Measurements from ENCODE around the gene ITPRID1.
"Not testable (repeated sequence)": the region's sequence is repeated elsewhere in the genome, so short reads cannot be mapped to it uniquely, and the experiment has no call there.

ITPRID1 gene

DNA sequence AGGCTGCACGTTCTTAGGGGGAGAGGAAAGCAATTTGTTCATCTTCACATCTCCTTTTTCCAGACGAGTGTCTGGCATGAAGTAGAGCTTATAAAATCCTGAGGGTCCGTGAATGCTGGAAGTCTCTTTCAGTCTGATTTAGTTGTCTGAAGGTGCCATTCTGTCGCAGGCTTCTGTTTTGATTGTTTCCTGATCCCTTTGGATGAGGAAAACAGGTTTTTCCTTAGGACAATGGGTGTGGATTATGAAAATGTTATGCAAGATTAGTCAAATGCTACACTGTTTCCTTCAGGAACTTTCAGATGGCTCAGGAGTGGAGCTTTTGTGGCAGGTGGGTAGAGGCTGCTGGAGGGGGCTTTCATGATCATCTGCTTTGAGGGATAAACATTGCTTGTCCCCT is at the start of gene ITPRID1:
Gene ITPRID1 (plus strand): TSS at position 301 of the 400 bp plus-strand sequence. CDS start 38,935 bp downstream, outside the sequence.
- no peak within 1 kb of the TSS for H3K27ac ChIP-seq (ENCODE audit: low read length)
- no peaks in the 10 kb centered on the region for H3K27me3 ChIP-seq (ENCODE audit: control insufficient read depth, insufficient read depth, low read length)
- H3K36me3 ChIP-seq (ENCODE audit: control insufficient read depth, low read depth, low read length), result no peaks in the 10 kb centered on the region
- no peak within 1 kb of the TSS for H3K4me3 ChIP-seq (ENCODE audit: low read length)
- H3K4me1 ChIP-seq (ENCODE audit: control insufficient read depth, low read depth, low read length), result no peaks in the 10 kb centered on the region
- no peak within 1 kb of the TSS for H3K9ac ChIP-seq (ENCODE audit: low read length)
- H3K9me3 ChIP-seq (ENCODE audit: control insufficient read depth, low read depth, low read length), result no peaks in the 10 kb centered on the region

DNA sequence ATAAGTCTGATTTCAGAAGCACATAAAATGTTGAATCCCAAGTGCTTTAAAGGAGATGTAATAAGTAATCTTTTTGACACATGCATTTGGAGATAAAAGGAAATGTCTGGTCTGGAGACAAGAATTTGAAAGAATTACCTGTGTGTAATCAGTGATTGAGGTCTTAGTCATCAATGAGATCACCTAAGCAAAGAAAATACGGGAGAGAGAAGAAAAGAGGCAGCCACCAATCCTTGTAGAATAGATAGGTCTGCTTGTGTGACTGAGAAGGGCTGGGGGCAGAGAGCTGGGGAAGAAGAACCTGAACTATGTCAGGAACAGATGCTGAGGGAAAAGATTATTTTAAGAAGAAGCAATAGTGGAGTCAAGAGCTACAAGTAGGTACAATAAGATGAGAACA is 49.3 kb upstream of the ITPRID1 start:
- peaks cover 39% of the 10 kb centered on the region for H3K27me3 ChIP-seq (ENCODE audit: control insufficient read depth, insufficient read depth, low read length)
- H3K36me3 ChIP-seq (ENCODE audit: control insufficient read depth, low read depth, low read length), result no peaks in the 10 kb centered on the region
- no peaks in the 10 kb centered on the region for H3K9me3 ChIP-seq (ENCODE audit: control insufficient read depth, low read depth, low read length)
- no peak overlapping the region for H3K27ac ChIP-seq (ENCODE audit: low read length)
- no peak overlapping the region for H3K4me3 ChIP-seq (ENCODE audit: low read length)
- H3K4me1 ChIP-seq (ENCODE audit: control insufficient read depth, low read depth, low read length), result peaks cover 31% of the 10 kb centered on the region
- no peak overlapping the region for H3K9ac ChIP-seq (ENCODE audit: low read length)

DNA sequence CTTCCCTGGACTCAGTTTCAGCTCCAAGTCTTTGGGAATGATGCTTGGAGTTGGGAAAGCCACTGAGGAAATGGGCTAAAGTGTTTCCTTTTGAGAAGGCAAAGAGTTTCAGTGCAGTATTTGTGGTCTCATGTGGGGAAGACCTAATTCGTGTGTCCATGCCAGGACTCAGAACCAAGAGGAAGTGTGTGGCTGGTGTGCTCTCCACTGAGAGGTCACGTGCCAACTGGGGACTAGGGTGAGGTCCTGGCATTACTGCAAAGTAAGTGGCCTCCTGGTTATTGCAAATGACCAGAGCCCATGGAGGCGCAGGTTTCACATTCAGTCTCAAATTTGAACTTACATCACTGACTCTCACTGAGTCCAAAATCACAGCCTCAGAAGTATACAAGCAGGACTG is 48.6 kb upstream of the ITPRID1 start:
- Histone ChIP-seq H3K9me3 (ENCODE audit: control insufficient read depth, low read depth, low read length) (no peaks in the 10 kb centered on the region), H3K36me3 (ENCODE audit: control insufficient read depth, low read depth, low read length) (no peaks in the 10 kb centered on the region), H3K4me1 (ENCODE audit: control insufficient read depth, low read depth, low read length) (peaks cover 31% of the 10 kb centered on the region), H3K4me3 (ENCODE audit: low read length) (no peak overlapping the region), H3K9ac (ENCODE audit: low read length) (no peak overlapping the region), H3K27me3 (ENCODE audit: control insufficient read depth, insufficient read depth, low read length) (peaks cover 35% of the 10 kb centered on the region), H3K27ac (ENCODE audit: low read length) (peak overlapping the region; percentile 11)

GRCh38 chr7:31466036-31466435 is 47.9 kb upstream of the ITPRID1 start:
- H3K27ac ChIP-seq (ENCODE audit: low read length), result peak overlapping the region; percentile 46
- peaks cover 30% of the 10 kb centered on the region for H3K27me3 ChIP-seq (ENCODE audit: control insufficient read depth, insufficient read depth, low read length)
- H3K9ac ChIP-seq (ENCODE audit: low read length), result peak overlapping the region; percentile 13
- H3K9me3 ChIP-seq (ENCODE audit: control insufficient read depth, low read depth, low read length), result no peaks in the 10 kb centered on the region
- H3K4me1 ChIP-seq (ENCODE audit: control insufficient read depth, low read depth, low read length), result peaks cover 31% of the 10 kb centered on the region
- H3K36me3 ChIP-seq (ENCODE audit: control insufficient read depth, low read depth, low read length), result no peaks in the 10 kb centered on the region
- H3K4me3 ChIP-seq (ENCODE audit: low read length), result peak overlapping the region; percentile 31

DNA sequence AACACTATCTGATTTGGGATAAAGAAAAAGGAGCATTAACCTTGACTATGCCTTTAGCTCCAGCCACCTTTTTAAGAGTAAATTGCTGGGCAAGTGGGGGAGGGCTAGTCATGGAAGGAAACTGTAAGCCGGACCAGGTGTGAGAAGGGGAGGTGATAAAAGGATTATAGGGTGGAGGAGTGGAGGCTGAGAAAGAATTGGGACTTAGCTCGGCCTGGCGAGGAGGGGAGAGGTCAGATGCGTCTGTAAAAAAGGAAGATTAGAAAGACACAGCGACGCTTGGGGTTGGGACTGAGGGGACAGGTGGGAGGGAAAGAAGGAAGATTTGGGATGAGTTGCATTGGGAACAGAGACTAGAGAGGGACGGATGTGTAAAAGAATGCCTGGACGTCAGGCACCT is 43.0 kb upstream of the ITPRID1 start:
- not testable (repeated sequence) for H3K9ac ChIP-seq (ENCODE audit: low read length); H3K36me3 ChIP-seq (ENCODE audit: control insufficient read depth, low read depth, low read length); H3K4me1 ChIP-seq (ENCODE audit: control insufficient read depth, low read depth, low read length); H3K4me3 ChIP-seq (ENCODE audit: low read length); H3K27ac ChIP-seq (ENCODE audit: low read length); H3K27me3 ChIP-seq (ENCODE audit: control insufficient read depth, insufficient read depth, low read length); H3K9me3 ChIP-seq (ENCODE audit: control insufficient read depth, low read depth, low read length)

GRCh38 chr7:31475368-31475767 is 38.5 kb upstream of the ITPRID1 start:
- Histone ChIP-seq H3K4me1 (ENCODE audit: control insufficient read depth, low read depth, low read length) (peaks cover 17% of the 10 kb centered on the region), H3K27me3 (ENCODE audit: control insufficient read depth, insufficient read depth, low read length) (no peaks in the 10 kb centered on the region), H3K9ac (ENCODE audit: low read length) (no peak overlapping the region)

DNA sequence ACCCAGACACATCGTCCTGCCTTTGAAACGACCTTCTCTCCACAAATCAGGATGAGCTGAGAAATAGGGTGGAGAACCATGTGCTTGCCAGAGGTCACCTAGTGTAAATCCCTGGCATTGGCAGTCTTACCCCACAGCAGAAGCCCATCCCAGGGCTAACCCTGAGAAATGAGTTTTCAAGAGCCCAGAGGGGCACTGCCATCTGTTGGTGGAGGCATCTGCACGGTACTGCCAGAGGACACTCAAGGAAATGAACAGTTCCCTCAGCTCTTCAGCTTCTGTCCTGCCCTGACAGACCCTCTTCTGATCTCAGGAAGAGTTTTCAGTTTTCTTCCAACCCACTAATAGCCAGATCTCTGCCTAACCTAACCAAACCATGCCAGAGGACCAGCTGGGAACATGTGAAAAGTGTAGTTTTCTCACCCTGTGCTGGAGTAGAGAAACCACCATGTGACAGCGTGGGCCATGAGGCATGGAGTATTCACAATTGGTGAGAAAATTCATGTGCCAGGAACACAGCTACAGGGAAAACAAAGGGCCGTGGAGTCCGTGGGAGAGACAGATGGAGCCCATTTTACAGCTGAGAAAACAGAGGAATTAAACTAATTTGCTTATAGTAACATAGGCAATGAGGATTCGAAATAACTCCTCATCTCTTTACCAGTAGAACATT is 37.7 kb upstream of the ITPRID1 start:
- H3K9me3 ChIP-seq (ENCODE audit: control insufficient read depth, low read depth, low read length), result no peaks in the 10 kb centered on the region
- H3K36me3 ChIP-seq (ENCODE audit: control insufficient read depth, low read depth, low read length), result no peaks in the 10 kb centered on the region
- H3K9ac ChIP-seq (ENCODE audit: low read length), result no peak overlapping the region
- no peak overlapping the region for H3K4me3 ChIP-seq (ENCODE audit: low read length)
- peaks cover 17% of the 10 kb centered on the region for H3K4me1 ChIP-seq (ENCODE audit: control insufficient read depth, low read depth, low read length)
- no peak overlapping the region for H3K27ac ChIP-seq (ENCODE audit: low read length)
- no peaks in the 10 kb centered on the region for H3K27me3 ChIP-seq (ENCODE audit: control insufficient read depth, insufficient read depth, low read length)

More at GRCh38 chr7:31475368-31475767, 38.5 kb upstream of the ITPRID1 start:
- no peak overlapping the region for H3K27ac ChIP-seq (ENCODE audit: low read length)
- H3K36me3 ChIP-seq (ENCODE audit: control insufficient read depth, low read depth, low read length), result no peaks in the 10 kb centered on the region
- no peak overlapping the region for H3K4me3 ChIP-seq (ENCODE audit: low read length)
- H3K9me3 ChIP-seq (ENCODE audit: control insufficient read depth, low read depth, low read length), result no peaks in the 10 kb centered on the region

DNA sequence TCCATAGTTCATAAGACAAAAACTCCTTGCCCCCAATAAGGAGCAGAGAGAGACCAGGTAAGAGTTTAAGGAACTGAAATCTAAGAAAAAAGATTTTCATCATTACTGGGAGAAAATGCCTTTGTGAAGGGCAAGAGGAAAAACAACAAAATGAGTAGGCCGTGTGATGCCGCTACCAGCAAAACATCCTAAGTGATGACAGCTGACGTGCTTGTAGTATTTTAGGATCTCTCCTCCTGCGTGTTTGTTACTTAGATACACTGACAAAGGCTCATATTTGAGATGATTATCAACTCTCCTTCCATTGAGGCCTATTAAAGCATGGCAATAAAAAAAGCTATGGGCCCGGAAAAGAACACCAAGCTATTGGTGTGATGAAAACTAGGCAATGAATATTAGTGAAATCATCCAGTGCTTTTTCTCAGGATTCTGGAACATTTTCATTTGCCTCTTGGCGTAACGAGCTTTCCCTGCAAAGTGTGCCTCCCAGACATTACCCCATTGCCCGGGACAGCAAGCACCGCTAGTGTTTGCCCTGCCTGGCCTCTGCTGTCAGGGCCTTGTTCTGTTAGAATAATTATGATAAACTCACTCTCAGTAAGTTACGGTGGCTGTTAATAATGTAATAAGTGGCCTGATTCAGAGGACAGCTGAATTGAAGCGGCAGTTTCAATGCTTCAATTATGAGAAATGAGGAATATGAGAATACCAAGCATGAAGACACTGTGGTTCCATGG is 36.8 kb upstream of the ITPRID1 start:
- Histone ChIP-seq H3K36me3 (ENCODE audit: control insufficient read depth, low read depth, low read length) (no peaks in the 10 kb centered on the region), H3K9me3 (ENCODE audit: control insufficient read depth, low read depth, low read length) (no peaks in the 10 kb centered on the region), H3K4me3 (ENCODE audit: low read length) (no peak overlapping the region)

DNA sequence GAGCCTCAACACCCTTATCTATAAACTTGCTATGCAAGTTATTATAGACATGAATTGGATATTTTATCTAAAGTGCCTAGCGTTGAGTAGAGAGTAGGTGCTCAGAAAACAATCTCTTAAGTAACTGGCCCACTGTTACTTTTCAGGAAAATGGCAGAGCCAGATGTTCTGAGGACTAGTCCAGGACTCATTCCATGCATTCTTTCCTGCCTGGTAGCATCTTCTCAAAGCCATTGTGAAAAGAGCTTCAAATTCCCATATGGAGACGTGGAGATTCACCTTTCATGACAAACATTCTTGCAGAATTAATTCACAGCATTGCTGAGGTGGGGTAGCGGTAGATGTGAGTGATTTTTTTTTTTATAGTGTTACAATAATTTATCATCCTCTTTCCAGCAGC is 35.9 kb upstream of the ITPRID1 start:
- no peak overlapping the region for H3K9ac ChIP-seq (ENCODE audit: low read length)
- no peak overlapping the region for H3K27ac ChIP-seq (ENCODE audit: low read length)
- peaks cover 17% of the 10 kb centered on the region for H3K4me1 ChIP-seq (ENCODE audit: control insufficient read depth, low read depth, low read length)
- no peaks in the 10 kb centered on the region for H3K27me3 ChIP-seq (ENCODE audit: control insufficient read depth, insufficient read depth, low read length)
- H3K9me3 ChIP-seq (ENCODE audit: control insufficient read depth, low read depth, low read length), result no peaks in the 10 kb centered on the region
- H3K36me3 ChIP-seq (ENCODE audit: control insufficient read depth, low read depth, low read length), result no peaks in the 10 kb centered on the region
- no peak overlapping the region for H3K4me3 ChIP-seq (ENCODE audit: low read length)

More for the DNA sequence above, 36.8 kb upstream of the ITPRID1 start:
- Histone ChIP-seq H3K27me3 (ENCODE audit: control insufficient read depth, insufficient read depth, low read length) (no peaks in the 10 kb centered on the region), H3K4me1 (ENCODE audit: control insufficient read depth, low read depth, low read length) (peaks cover 17% of the 10 kb centered on the region), H3K27ac (ENCODE audit: low read length) (no peak overlapping the region), H3K9ac (ENCODE audit: low read length) (no peak overlapping the region)

DNA sequence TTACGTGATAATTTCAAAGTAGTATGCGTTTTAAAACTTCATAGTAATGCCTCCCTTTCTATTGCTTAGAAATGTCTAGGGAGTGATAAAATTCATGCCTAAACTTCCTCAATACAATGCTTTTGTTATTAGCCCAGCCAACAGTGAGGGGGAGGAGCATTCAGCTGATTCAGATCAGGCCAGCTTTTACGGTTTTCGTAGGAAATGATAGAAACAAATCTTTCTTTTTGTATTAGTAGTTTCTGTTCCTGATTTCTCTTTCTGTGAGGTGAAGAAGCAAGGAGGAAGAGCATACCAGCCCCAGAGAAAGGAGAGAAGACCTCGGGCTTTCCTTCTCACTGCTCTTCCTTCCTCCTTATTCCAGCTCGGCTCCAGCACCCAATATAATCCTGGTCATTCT is 35.2 kb upstream of the ITPRID1 start:
- no peak overlapping the region for H3K27ac ChIP-seq (ENCODE audit: low read length)
- H3K4me1 ChIP-seq (ENCODE audit: control insufficient read depth, low read depth, low read length), result peaks cover 17% of the 10 kb centered on the region
- no peaks in the 10 kb centered on the region for H3K27me3 ChIP-seq (ENCODE audit: control insufficient read depth, insufficient read depth, low read length)
- H3K9ac ChIP-seq (ENCODE audit: low read length), result no peak overlapping the region
- no peak overlapping the region for H3K4me3 ChIP-seq (ENCODE audit: low read length)
- H3K9me3 ChIP-seq (ENCODE audit: control insufficient read depth, low read depth, low read length), result no peaks in the 10 kb centered on the region
- H3K36me3 ChIP-seq (ENCODE audit: control insufficient read depth, low read depth, low read length), result no peaks in the 10 kb centered on the region

GRCh38 chr7:31487071-31487470 is 26.8 kb upstream of the ITPRID1 start:
- H3K9me3 ChIP-seq (ENCODE audit: control insufficient read depth, low read depth, low read length), result no peaks in the 10 kb centered on the region
- no peak overlapping the region for H3K9ac ChIP-seq (ENCODE audit: low read length)
- no peaks in the 10 kb centered on the region for H3K36me3 ChIP-seq (ENCODE audit: control insufficient read depth, low read depth, low read length)
- no peak overlapping the region for H3K27ac ChIP-seq (ENCODE audit: low read length)
- H3K27me3 ChIP-seq (ENCODE audit: control insufficient read depth, insufficient read depth, low read length), result no peaks in the 10 kb centered on the region
- H3K4me1 ChIP-seq (ENCODE audit: control insufficient read depth, low read depth, low read length), result peaks cover 4% of the 10 kb centered on the region
- H3K4me3 ChIP-seq (ENCODE audit: low read length), result no peak overlapping the region

DNA sequence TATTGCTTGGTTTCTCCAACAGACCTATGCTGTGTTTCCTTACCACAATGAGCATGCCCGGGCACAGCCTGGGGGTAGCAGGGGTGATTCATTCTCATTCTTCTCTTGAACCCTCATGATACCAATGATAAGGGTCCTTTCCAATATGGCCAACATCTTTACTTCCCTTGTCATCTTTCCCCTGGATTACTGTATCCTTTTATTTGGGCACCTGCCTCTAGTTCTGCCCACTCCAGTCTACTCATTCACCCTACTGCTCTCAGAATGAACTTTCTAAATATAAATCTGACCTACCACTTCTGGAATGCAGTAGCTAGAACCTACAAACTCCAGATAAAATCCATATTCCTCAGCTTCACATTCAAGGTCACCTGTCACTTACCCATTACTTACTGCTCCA is 26.4 kb upstream of the ITPRID1 start:
- H3K27ac ChIP-seq (ENCODE audit: low read length), result no peak overlapping the region
- H3K4me1 ChIP-seq (ENCODE audit: control insufficient read depth, low read depth, low read length), result peaks cover 4% of the 10 kb centered on the region
- H3K4me3 ChIP-seq (ENCODE audit: low read length), result no peak overlapping the region
- no peaks in the 10 kb centered on the region for H3K9me3 ChIP-seq (ENCODE audit: control insufficient read depth, low read depth, low read length)
- H3K9ac ChIP-seq (ENCODE audit: low read length), result no peak overlapping the region
- H3K36me3 ChIP-seq (ENCODE audit: control insufficient read depth, low read depth, low read length), result no peaks in the 10 kb centered on the region
- H3K27me3 ChIP-seq (ENCODE audit: control insufficient read depth, insufficient read depth, low read length), result no peaks in the 10 kb centered on the region
